Trophoblast cell (in vitro differentiated cells and primary cell): ENCODE results near the gene ARAP1.
A peak's percentile ranks its signal among the peaks of the same experiment; 100 is the strongest.

ENCODE experiments used
- DNase-seq, 2 donors: peaks; one replicate each; pipeline ENCODE4 v3.0.0-alpha.2; 2016
- H2AFZ ChIP-seq: 2 replicates; pipeline ENCODE4 v1.6.1; 2013; ENCODE audit warnings: low read length, moderate library complexity, mild to moderate bottlenecking; ENCODE audit not compliant: insufficient read depth, poor library complexity
- H2AK5ac ChIP-seq: 2 replicates; pipeline ENCODE4 v1.6.1; 2013; ENCODE audit warnings: mild to moderate bottlenecking, low read length
- H2BK120ac ChIP-seq: 2 replicates; pipeline ENCODE4 v1.6.1; 2013; ENCODE audit warnings: low read length, mild to moderate bottlenecking, moderate library complexity; ENCODE audit not compliant: insufficient read depth, poor library complexity
- H2BK12ac ChIP-seq: 2 replicates; pipeline ENCODE4 v1.6.1; 2013; ENCODE audit warnings: mild to moderate bottlenecking, low read length, moderate library complexity
- H2BK5ac ChIP-seq: 2 replicates; pipeline ENCODE4 v1.6.1; 2013; ENCODE audit warnings: low read length, low read depth, moderate library complexity, mild to moderate bottlenecking; ENCODE audit not compliant: poor library complexity
- H3K14ac ChIP-seq: 2 replicates; pipeline ENCODE4 v1.6.1; 2013; ENCODE audit warnings: mild to moderate bottlenecking, low read length
- H3K18ac ChIP-seq: 2 replicates; pipeline ENCODE4 v1.6.1; 2013; ENCODE audit warnings: mild to moderate bottlenecking, low read length
- H3K23ac ChIP-seq: 2 replicates; pipeline ENCODE4 v1.6.1; 2013; ENCODE audit warnings: low read length
- H3K27ac ChIP-seq: 2 replicates; pipeline ENCODE4 v1.5.1; 2013; ENCODE audit warnings: low read depth, mild to moderate bottlenecking, inconsistent platforms, low read length, moderate library complexity
- H3K27me3 ChIP-seq: 2 replicates; pipeline ENCODE4 v1.6.1; 2013; ENCODE audit warnings: inconsistent platforms, mild to moderate bottlenecking, low read length, moderate library complexity; ENCODE audit not compliant: insufficient read depth
- H3K36me3 ChIP-seq, 2 experiments: 1 replicate in 1 of 2; 2 replicates in 1 of 2; pipeline ENCODE4 v1.6.1; 2013; ENCODE audit warnings: low read length in 2 of 2, mild to moderate bottlenecking in 2 of 2, moderate library complexity in 1 of 2; ENCODE audit not compliant: insufficient read depth in 2 of 2, control insufficient read depth in 1 of 2
- H3K4ac ChIP-seq: 2 replicates; pipeline ENCODE4 v1.6.1; 2013; ENCODE audit warnings: low read depth, mild to moderate bottlenecking, low read length, moderate library complexity
- H3K4me1 ChIP-seq, 2 experiments: 1 replicate in 1 of 2; 2 replicates in 1 of 2; pipeline ENCODE4 v1.6.1; 2013; ENCODE audit warnings: low read length in 2 of 2, mild to moderate bottlenecking in 2 of 2, moderate library complexity in 1 of 2; ENCODE audit not compliant: insufficient read depth in 2 of 2, control insufficient read depth in 1 of 2
- H3K4me2 ChIP-seq: 2 replicates; pipeline ENCODE4 v1.6.1; 2013; ENCODE audit warnings: inconsistent platforms, mild to moderate bottlenecking, low read length, moderate library complexity
- H3K4me3 ChIP-seq: 2 replicates; pipeline ENCODE4 v1.5.1; 2013; ENCODE audit warnings: mild to moderate bottlenecking, low read depth, low read length, inconsistent platforms
- H3K79me1 ChIP-seq: one replicate; pipeline ENCODE4 v1.6.1; 2013; ENCODE audit warnings: low read length
- H3K79me2 ChIP-seq: 2 replicates; pipeline ENCODE4 v1.6.1; 2013; ENCODE audit warnings: low read length, mild to moderate bottlenecking; ENCODE audit not compliant: control insufficient read depth, insufficient read depth, poor library complexity
- H3K9ac ChIP-seq: 2 replicates; pipeline ENCODE4 v1.6.1; 2013; ENCODE audit warnings: mild to moderate bottlenecking, low read length
- H3K9me3 ChIP-seq: 2 replicates; pipeline ENCODE4 v1.6.1; 2013; ENCODE audit warnings: low read depth, mild to moderate bottlenecking, control low read depth, inconsistent platforms, low read length; ENCODE audit not compliant: insufficient read depth
- H4K12ac ChIP-seq: 2 replicates; pipeline ENCODE4 v1.6.1; 2013; ENCODE audit warnings: low read depth, mild to moderate bottlenecking, low read length, moderate library complexity
- H4K8ac ChIP-seq: 2 replicates; pipeline ENCODE4 v1.6.1; 2013; ENCODE audit warnings: low read depth, mild to moderate bottlenecking, low read length, moderate library complexity
- H4K91ac ChIP-seq: one replicate; pipeline ENCODE4 v1.6.1; 2013; ENCODE audit warnings: low read depth, mild to moderate bottlenecking, low read length, moderate library complexity
- WGBS: extraction: QIAGEN DNeasy Blood & Tissue Kit; methylation state at CpG from one replicate; pipeline ENCODE4 v1.1.7; 2013; ENCODE audit warnings: missing lambda C conversion rate; ENCODE audit not compliant: insufficient read length, insufficient coverage; ENCODE audit errors: extremely low coverage; 5-methylcytosine and 5-hydroxymethylcytosine counted together

The ARAP1 gene

DNA sequence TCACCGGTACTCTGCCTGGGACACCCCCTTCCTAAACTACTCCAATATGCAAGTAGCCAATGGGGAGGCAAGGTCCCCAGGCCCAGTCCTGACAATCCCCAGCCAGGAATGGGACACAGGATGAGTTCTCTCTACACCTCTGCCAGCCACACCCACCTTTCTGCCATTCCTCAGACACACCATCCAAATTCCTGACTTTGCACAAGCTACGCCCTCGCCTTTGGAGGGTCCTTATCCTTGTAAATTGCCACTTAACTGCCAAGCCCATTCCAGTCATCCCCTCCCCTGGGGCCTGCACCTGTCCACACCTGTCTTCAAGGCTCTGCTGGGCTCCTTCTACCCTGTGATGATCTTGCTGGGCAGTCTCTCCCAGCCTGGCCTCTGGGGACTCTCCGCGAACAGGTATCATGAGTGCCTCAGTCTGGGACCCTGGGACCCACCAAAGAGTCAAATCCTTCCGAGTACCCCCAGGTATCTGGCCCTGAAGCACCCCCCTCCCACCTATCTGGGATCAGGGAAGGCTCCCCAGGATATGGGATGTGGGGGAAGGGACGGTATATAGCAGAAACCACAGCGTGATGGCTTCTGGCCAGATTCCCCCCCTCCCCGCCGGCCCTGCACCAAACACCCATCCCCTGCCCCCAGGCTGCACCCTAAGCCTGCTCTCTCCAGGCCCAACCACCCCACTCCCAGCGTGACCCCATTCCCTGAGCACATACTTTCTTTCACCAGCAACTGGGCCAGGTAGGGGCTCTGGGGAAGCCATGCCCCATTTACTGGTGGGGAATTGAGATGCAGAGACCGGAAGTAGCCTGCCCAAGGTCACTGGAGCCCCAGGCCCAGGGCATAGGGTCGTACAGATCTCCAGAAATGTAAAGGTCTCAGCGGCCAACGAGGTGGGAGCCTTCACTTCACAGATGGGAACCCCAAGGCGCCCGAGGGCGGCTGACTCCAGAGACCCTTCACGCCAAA, 806 bp downstream of the ARAP1 start:
- Histone ChIP-seq H3K27ac (no peak overlapping the region), H4K12ac (peak overlapping the region; percentile 45), H3K79me2 (peaks cover 3% of the 10 kb centered on the region), H2AK5ac (peak overlapping the region; percentile 70), H3K4me2 (peak overlapping the region; percentile 76), H4K91ac (peak overlapping the region; percentile 93), H4K8ac (peak overlapping the region; percentile 72), H2BK120ac (peak overlapping the region; percentile 78), H3K18ac (peak overlapping the region; percentile 95), H3K4ac (peak overlapping the region; percentile 75), H2AFZ (peak overlapping the region; percentile 60), H2BK12ac (no peak overlapping the region), H3K36me3 (peaks cover 16 to 17% of the 10 kb centered on the region in 2 experiments), H3K14ac (peak overlapping the region; percentile 84), H3K4me1 (peaks cover 16 to 18% of the 10 kb centered on the region in 2 experiments), H3K4me3 (peak overlapping the region; percentile 64), H3K9me3 (peaks cover 4% of the 10 kb centered on the region), H3K23ac (no peak overlapping the region), H2BK5ac (no peak overlapping the region), H3K27me3 (no peaks in the 10 kb centered on the region), H3K9ac (no peak overlapping the region), H3K79me1 (peaks cover 9% of the 10 kb centered on the region)
- no peak for DNase-seq
- WGBS, result no CpG with 5 or more reads among the region's 19 CpGs

- peaks cover 16 to 18% of the 10 kb centered on the region in 2 experiments for H3K4me1 ChIP-seq
- peaks cover 3% of the 10 kb centered on the region for H3K79me2 ChIP-seq
- H3K36me3 ChIP-seq, result peaks cover 9 to 11% of the 10 kb centered on the region in 2 experiments
- no peak for DNase-seq
- WGBS, result no CpG with 5 or more reads among the region's 2 CpGs
- H4K91ac ChIP-seq, result no peak overlapping the region
- no peak overlapping the region for H4K8ac ChIP-seq
- H2AK5ac ChIP-seq, result no peak overlapping the region
- no peak overlapping the region for H3K14ac ChIP-seq
- no peaks in the 10 kb centered on the region for H3K27me3 ChIP-seq
- H3K4ac ChIP-seq, result no peak overlapping the region
- peaks cover 9% of the 10 kb centered on the region for H3K79me1 ChIP-seq
- H3K9ac ChIP-seq, result no peak overlapping the region
- H2BK12ac ChIP-seq, result no peak overlapping the region
- H3K23ac ChIP-seq, result no peak overlapping the region
- H3K4me3 ChIP-seq, result no peak overlapping the region
- no peak overlapping the region for H3K4me2 ChIP-seq
- H3K27ac ChIP-seq, result no peak overlapping the region
- H2BK5ac ChIP-seq, result no peak overlapping the region
- H3K18ac ChIP-seq, result no peak overlapping the region
- H2AFZ ChIP-seq, result no peak overlapping the region
- no peak overlapping the region for H2BK120ac ChIP-seq
- H4K12ac ChIP-seq, result no peak overlapping the region
- H3K9me3 ChIP-seq, result peaks cover 4% of the 10 kb centered on the region
These were observed 1.6 kb downstream of the ARAP1 start for GRCh38 chr11:72750556-72751115.

DNA sequence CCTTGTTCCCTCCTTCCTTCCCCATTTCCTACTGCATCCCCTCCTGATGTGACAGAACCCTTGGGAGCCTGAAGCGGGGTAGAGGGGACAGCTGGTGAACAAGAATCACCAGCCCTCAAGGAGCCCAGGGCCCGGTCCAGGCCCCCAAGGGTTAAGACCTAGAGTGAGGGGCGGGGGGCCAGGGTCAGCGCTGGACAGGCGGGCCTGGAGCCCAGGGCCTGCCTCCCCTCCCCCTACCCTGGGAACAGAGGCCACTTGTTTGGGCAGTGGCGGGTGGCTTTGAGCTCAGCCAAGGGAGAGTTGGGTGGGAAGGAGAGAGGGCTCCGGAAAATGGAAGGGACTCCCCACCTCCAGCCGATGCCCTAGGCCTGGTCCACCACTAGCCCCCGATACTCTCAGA, 2.1 kb downstream of the ARAP1 start:
- Histone ChIP-seq H3K4ac (no peak overlapping the region), H2AFZ (no peak overlapping the region), H3K79me2 (peaks cover 3% of the 10 kb centered on the region), H3K79me1 (peaks cover 9% of the 10 kb centered on the region), H2AK5ac (no peak overlapping the region), H3K9ac (no peak overlapping the region), H2BK12ac (no peak overlapping the region), H2BK120ac (no peak overlapping the region), H3K4me3 (no peak overlapping the region), H4K8ac (no peak overlapping the region), H3K27ac (no peak overlapping the region), H3K9me3 (peaks cover 4% of the 10 kb centered on the region), H4K91ac (no peak overlapping the region), H3K4me2 (no peak overlapping the region), H2BK5ac (no peak overlapping the region), H3K36me3 (peaks cover 8 to 11% of the 10 kb centered on the region in 2 experiments), H3K18ac (no peak overlapping the region), H3K27me3 (no peaks in the 10 kb centered on the region), H3K4me1 (peaks cover 16 to 18% of the 10 kb centered on the region in 2 experiments), H3K23ac (no peak overlapping the region), H4K12ac (no peak overlapping the region), H3K14ac (no peak overlapping the region)
- WGBS, result no CpG with 5 or more reads among the region's 9 CpGs
- no peak for DNase-seq

- Histone ChIP-seq H3K18ac (no peak overlapping the region), H2BK5ac (no peak overlapping the region), H2AK5ac (no peak overlapping the region), H2AFZ (no peak overlapping the region), H4K12ac (no peak overlapping the region), H3K79me2 (peaks cover 3% of the 10 kb centered on the region), H2BK120ac (no peak overlapping the region), H3K36me3 (no peaks in the 10 kb centered on the region), H3K27me3 (no peaks in the 10 kb centered on the region), H3K14ac (no peak overlapping the region), H3K79me1 (peaks cover 6% of the 10 kb centered on the region), H3K4me3 (no peak overlapping the region), H3K4me1 (peaks cover 19 to 21% of the 10 kb centered on the region in 2 experiments), H3K9me3 (no peaks in the 10 kb centered on the region), H3K4me2 (no peak overlapping the region), H3K27ac (no peak overlapping the region), H3K23ac (no peak overlapping the region), H2BK12ac (no peak overlapping the region), H4K91ac (no peak overlapping the region), H3K9ac (no peak overlapping the region), H3K4ac (no peak overlapping the region), H4K8ac (no peak overlapping the region)
- no peak for DNase-seq
- WGBS, result no CpG with 5 or more reads among the region's 6 CpGs
These were observed 4.8 kb downstream of the ARAP1 start for GRCh38 chr11:72747289-72747855.
